K562 (cell line): Measurements from ENCODE around the gene POLD1. TPM values are rescaled to one million over a fixed set of nuclear protein-coding genes. Genes with fewer than 3 reads are reported as not detected.
A peak's percentile ranks its signal among the peaks of the same experiment; 100 is the strongest.

ENCODE experiments used
- ARID3B ChIP-seq: fragments of 250-450 bp; sonication (Bioruptor Pico); IDR thresholded peaks from 2 replicates; pipeline ENCODE4 v1.4.0; 2020; ENCODE audit warnings: borderline replicate concordance
- CBFA2T2 ChIP-seq: fragments of 450-650 bp; conservative IDR thresholded peaks from 2 replicates; pipeline ENCODE4 v1.6.1; 2017; ENCODE audit warnings: mild to moderate bottlenecking
- ETV5 ChIP-seq: sonication (generic); formaldehyde crosslinking; IDR thresholded peaks from 2 replicates; pipeline ENCODE4 v1.4.0; 2020; ENCODE audit warnings: low read depth, mild to moderate bottlenecking, missing genetic modification reagents
- FIP1L1 ChIP-seq: fragments of 200-400 bp; formaldehyde crosslinking; IDR thresholded peaks from 2 replicates; pipeline ENCODE4 v1.6.1; 2018; ENCODE audit warnings: mild to moderate bottlenecking, low read depth, low read length; ENCODE audit not compliant: poor library complexity, severe bottlenecking
- HMG20A ChIP-seq: fragments of 450-650 bp; formaldehyde crosslinking; conservative IDR thresholded peaks from 2 replicates; pipeline ENCODE4 v1.4.0; 2020; ENCODE audit warnings: mild to moderate bottlenecking, mixed read lengths
- HNRNPL ChIP-seq: fragments of 200-400 bp; formaldehyde crosslinking; IDR thresholded peaks from 2 replicates; pipeline ENCODE4 v1.6.1; 2017; ENCODE audit warnings: low read depth, mild to moderate bottlenecking, low read length
- KAT7 ChIP-seq: sonication (generic); formaldehyde crosslinking; IDR thresholded peaks from 2 replicates; pipeline ENCODE4 v1.8.0; 2022; ENCODE audit warnings: missing genetic modification reagents, mild to moderate bottlenecking, borderline replicate concordance
- KAT8 ChIP-seq: fragments of 450-650 bp; IDR thresholded peaks from 2 replicates; pipeline ENCODE4 v1.6.1; 2016; ENCODE audit warnings: low read depth, mild to moderate bottlenecking
- MXI1 ChIP-seq: IDR thresholded peaks from 2 replicates; pipeline ENCODE4 v1.6.1; 2011; ENCODE audit warnings: low read depth, mild to moderate bottlenecking, improper control_type of control experiment, low read length
- NR2C2 ChIP-seq, 2 experiments: fragments of 200-800 bp in 1 of 2; sonication (Bioruptor generic) in 1 of 2; sonication (generic) in 1 of 2; formaldehyde crosslinking in 1 of 2; IDR thresholded peaks; 2 replicates each; pipeline versions ENCODE4 v1.6.1 to v1.8.0; 2016 to 2022; ENCODE audit warnings: mild to moderate bottlenecking in 1 of 2, missing compliant biosample characterization in 1 of 2, missing genetic modification characterization in 1 of 2, missing genetic modification reagents in 1 of 2
- NUFIP1 ChIP-seq: fragments of 450-650 bp; IDR thresholded peaks from 2 replicates; pipeline ENCODE4 v1.6.1; 2018; ENCODE audit not compliant: partially characterized antibody
- RFX5 ChIP-seq: IDR thresholded peaks from 2 replicates; pipeline ENCODE4 v1.6.1; 2011; ENCODE audit warnings: low read depth, mild to moderate bottlenecking, improper control_type of control experiment, low read length
- SPI1 ChIP-seq: IDR thresholded peaks from 2 replicates; pipeline ENCODE4 v1.6.1; 2011; ENCODE audit warnings: low read depth, low read length, control low read depth, borderline replicate concordance
- ZHX1 ChIP-seq: fragments of 150-350 bp; conservative IDR thresholded peaks from 2 replicates; pipeline ENCODE4 v1.6.1; 2014; ENCODE audit warnings: low read length
- ZNF384 ChIP-seq: IDR thresholded peaks from 2 replicates; pipeline ENCODE4 v1.6.1; 2012; ENCODE audit warnings: low read depth, low read length, improper control_type of control experiment
- polyA plus RNA-seq, 8 experiments: library from polyadenylated mRNA; depleted of rRNA in 4 of 8; stranded (reverse) in 5 of 8; unstranded in 3 of 8; fragments of >200 nt; fragmentation: Nextera tagmentation in 2 of 8; fragmentation: Illumina TruSeq in 1 of 8; extraction: Ambion mirVana in 2 of 8; extraction: Trizol in 1 of 8; gene quantifications; 2 replicates each; pipeline versions ENCODE4 v1.2.1 to v1.2.3, GENCODE V29; 2011 to 2014; ENCODE audit warnings: inconsistent platforms in 1 of 8, missing spikeins in 1 of 8
- total RNA-seq, 7 experiments: library from RNA; depleted of rRNA in 6 of 7; stranded (reverse); fragments of >200 nt in 6 of 7; fragmentation: Illumina TruSeq in 2 of 7; extraction: Trizol in 2 of 7; gene quantifications; 2 replicates each; pipeline versions ENCODE4 v1.2.1 to v1.2.3, GENCODE V29; 2011 to 2021; ENCODE audit warnings: low replicate concordance in 1 of 7
- TF ChIP-seq, protein P1 (sequence below), 2 experiments: fragments of 450-650 bp; conservative IDR thresholded peaks; 2 replicates each; pipeline ENCODE4 v1.6.1; 2017; ENCODE audit warnings: mild to moderate bottlenecking in 2 of 2, moderate library complexity in 2 of 2
- TF ChIP-seq, protein P2 (sequence below): fragments of 450-650 bp; IDR thresholded peaks from 2 replicates; pipeline ENCODE4 v1.7.1; 2018; ENCODE audit warnings: mild to moderate bottlenecking, low read depth; ENCODE audit not compliant: partially characterized antibody

Gene POLD1
- total and polyA plus RNA-seq, 9 of the 15 experiments (the other 6 are each of a cell fraction or from before 2014, with no cell fraction given) = 1.3 to 312 (median 47.8) TPM

DNA sequence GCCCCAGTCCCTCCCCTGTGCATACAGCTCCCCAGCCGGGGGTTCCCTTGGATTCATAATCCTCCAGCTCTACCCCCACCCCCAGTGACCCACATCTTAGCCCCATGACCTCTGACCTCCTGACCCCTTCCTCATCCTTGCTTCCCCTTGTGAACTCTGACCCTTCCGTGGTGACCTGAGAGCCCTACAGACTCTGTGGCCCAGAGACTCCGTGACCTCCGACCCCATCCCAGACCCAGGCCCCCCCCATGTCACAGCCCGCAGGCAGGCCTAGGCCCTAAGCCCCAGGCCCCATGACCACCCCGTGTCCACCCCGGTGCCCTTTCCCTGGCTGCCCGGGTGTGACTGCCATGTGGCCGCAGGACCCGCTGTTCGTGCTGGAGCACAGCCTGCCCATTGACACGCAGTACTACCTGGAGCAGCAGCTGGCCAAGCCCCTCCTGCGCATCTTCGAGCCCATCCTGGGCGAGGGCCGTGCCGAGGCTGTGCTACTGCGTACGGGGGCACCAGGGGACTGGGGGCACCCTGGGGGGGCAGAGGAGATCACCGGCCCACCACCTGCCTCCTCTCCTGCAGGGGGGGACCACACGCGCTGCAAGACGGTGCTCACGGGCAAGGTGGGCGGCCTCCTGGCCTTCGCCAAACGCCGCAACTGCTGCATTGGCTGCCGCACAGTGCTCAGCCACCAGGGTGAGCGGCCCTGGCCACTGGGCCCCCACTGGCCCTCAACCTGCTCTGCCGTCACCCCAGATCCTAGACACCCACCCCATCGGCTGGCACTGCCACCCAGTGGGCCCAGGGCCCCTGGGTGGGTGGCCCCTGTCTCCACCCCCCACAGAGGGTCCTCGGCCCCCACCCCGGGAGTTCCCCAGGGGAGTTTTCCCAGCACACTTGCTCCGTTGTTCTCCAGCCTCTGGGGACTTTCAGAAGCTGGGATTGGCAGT, 32.2 kb downstream of the POLD1 start (continued):
- TF ChIP-seq ZHX1 = no peak
- no peak for TF ChIP-seq CBFA2T2
- no peak for TF ChIP-seq KAT8
- no peak for TF ChIP-seq ARID3B (CRISPR knock-in tag)
- TF ChIP-seq, protein P1, sequence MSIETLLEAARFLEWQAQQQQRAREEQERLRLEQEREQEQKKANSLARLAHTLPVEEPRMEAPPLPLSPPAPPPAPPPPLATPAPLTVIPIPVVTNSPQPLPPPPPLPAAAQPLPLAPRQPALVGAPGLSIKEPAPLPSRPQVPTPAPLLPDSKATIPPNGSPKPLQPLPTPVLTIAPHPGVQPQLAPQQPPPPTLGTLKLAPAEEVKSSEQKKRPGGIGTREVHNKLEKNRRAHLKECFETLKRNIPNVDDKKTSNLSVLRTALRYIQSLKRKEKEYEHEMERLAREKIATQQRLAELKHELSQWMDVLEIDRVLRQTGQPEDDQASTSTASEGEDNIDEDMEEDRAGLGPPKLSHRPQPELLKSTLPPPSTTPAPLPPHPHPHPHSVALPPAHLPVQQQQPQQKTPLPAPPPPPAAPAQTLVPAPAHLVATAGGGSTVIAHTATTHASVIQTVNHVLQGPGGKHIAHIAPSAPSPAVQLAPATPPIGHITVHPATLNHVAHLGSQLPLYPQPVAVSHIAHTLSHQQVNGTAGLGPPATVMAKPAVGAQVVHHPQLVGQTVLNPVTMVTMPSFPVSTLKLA (conservative IDR thresholded peaks at IDR 0.05) = no peak
- TF ChIP-seq, protein P2, sequence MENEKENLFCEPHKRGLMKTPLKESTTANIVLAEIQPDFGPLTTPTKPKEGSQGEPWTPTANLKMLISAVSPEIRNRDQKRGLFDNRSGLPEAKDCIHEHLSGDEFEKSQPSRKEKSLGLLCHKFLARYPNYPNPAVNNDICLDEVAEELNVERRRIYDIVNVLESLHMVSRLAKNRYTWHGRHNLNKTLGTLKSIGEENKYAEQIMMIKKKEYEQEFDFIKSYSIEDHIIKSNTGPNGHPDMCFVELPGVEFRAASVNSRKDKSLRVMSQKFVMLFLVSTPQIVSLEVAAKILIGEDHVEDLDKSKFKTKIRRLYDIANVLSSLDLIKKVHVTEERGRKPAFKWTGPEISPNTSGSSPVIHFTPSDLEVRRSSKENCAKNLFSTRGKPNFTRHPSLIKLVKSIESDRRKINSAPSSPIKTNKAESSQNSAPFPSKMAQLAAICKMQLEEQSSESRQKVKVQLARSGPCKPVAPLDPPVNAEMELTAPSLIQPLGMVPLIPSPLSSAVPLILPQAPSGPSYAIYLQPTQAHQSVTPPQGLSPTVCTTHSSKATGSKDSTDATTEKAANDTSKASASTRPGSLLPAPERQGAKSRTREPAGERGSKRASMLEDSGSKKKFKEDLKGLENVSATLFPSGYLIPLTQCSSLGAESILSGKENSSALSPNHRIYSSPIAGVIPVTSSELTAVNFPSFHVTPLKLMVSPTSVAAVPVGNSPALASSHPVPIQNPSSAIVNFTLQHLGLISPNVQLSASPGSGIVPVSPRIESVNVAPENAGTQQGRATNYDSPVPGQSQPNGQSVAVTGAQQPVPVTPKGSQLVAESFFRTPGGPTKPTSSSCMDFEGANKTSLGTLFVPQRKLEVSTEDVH = no peak
- TF ChIP-seq KAT7 (CRISPR knock-in tag) = no peak
- TF ChIP-seq SPI1 = no peak
- TF ChIP-seq ETV5 (CRISPR knock-in tag) = no peak
- no peak for TF ChIP-seq NUFIP1
- TF ChIP-seq FIP1L1 = peak; percentile 76
- TF ChIP-seq RFX5 = no peak
- TF ChIP-seq MXI1 = no peak
- TF ChIP-seq ZNF384 = no peak
- TF ChIP-seq HMG20A (CRISPR knock-in tag) = no peak
- peak; percentile 46; the same call in 1 of the 2 replicates for TF ChIP-seq HNRNPL
- TF ChIP-seq NR2C2 (CRISPR knock-in tag; IDR thresholded peaks at IDR 0.05) = peak; percentile 95
- peak; percentile 91 for TF ChIP-seq NR2C2 (tag; IDR thresholded peaks at IDR 0.05)
